Measurements from ENCODE around the gene GRK2. TPM values are rescaled to one million over a fixed set of nuclear protein-coding genes. Genes with fewer than 3 reads are reported as not detected.

GRK2 gene
- total RNA-seq, 2 donors from 2014 or later, result 394 to 432 TPM

GRCh38 chr11:67245046-67245445 lies 21.2 kb upstream of the GRK2 start:
- peak overlapping the region in 1 of 2 donors; percentile 45 for H3K27ac Mint-ChIP-seq
- DNase-seq (ENCODE audit: low spot score) (no peak), ATAC-seq (no peak)
- H3K27me3 Mint-ChIP-seq, result no peaks in the 10 kb centered on the region
- peaks cover 70% of the 10 kb centered on the region for H3K36me3 Mint-ChIP-seq
- peaks cover 60 to 78% of the 10 kb centered on the region in 2 donors for H3K4me1 Mint-ChIP-seq (ENCODE audit: low read depth in 2 of 2)
- no peaks in the 10 kb centered on the region for H3K9me3 Mint-ChIP-seq
- H3K4me3 Mint-ChIP-seq, result no peak overlapping the region

DNA sequence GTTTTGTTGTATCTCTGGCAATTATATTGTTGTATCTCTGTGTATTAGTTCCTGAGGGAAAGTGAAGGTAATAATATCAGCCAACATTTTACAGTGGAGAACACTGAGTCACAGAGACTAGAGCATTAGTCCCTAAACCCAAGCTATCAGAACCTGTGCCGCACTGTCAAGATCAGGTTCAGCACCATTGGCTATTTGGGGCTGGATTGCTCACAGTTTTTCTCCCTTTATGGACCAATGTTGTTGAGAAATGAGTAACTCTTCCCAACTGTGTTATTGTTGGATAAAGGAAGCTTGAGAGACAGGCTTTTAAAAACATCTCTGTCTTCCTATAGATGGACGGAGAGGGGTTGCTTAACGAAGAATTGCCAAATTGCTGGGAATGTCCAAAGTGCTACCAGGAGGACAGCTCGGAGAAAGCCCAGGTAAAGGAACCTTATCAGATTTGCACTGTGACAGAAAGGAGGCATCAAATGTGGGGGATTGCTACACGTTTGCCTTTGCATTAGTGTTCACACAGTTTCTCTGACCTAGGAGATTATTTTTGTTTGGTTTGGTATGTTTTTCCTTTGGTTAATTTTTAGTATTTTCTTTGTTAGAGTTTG lies 18.2 kb upstream of the GRK2 start:
- Mint-ChIP-seq H3K27ac (peak overlapping the region in 1 of 2 donors; percentile 47), H3K36me3 (peaks cover 54% of the 10 kb centered on the region)

GRCh38 chr11:67248653-67249052 lies 17.6 kb upstream of the GRK2 start:
- no peaks in the 10 kb centered on the region for H3K9me3 Mint-ChIP-seq
- H3K4me1 Mint-ChIP-seq (ENCODE audit: low read depth in 2 of 2), result peaks cover 62 to 74% of the 10 kb centered on the region in 2 donors
- no peaks in the 10 kb centered on the region for H3K27me3 Mint-ChIP-seq
- ATAC-seq (no peak), DNase-seq (ENCODE audit: low spot score) (no peak)
- peak overlapping the region; percentile 47 to 60 for H3K27ac Mint-ChIP-seq
- H3K36me3 Mint-ChIP-seq, result peaks cover 56% of the 10 kb centered on the region
- no peak overlapping the region for H3K4me3 Mint-ChIP-seq

More for the DNA sequence above, 18.2 kb upstream of the GRK2 start:
- Mint-ChIP-seq H3K27me3 (no peaks in the 10 kb centered on the region), H3K9me3 (no peaks in the 10 kb centered on the region), H3K4me3 (no peak overlapping the region), H3K4me1 (ENCODE audit: low read depth in 2 of 2) (peaks cover 61 to 74% of the 10 kb centered on the region in 2 donors)
- ATAC-seq, result no peak
- no peak for DNase-seq (ENCODE audit: low spot score)

- H3K36me3 Mint-ChIP-seq, result peaks cover 55% of the 10 kb centered on the region
- H3K27ac Mint-ChIP-seq, result peak overlapping the region; percentile 44 to 75
- peaks cover 65 to 72% of the 10 kb centered on the region in 2 donors for H3K4me1 Mint-ChIP-seq (ENCODE audit: low read depth in 2 of 2)
- H3K4me3 Mint-ChIP-seq, result no peak overlapping the region
- no peaks in the 10 kb centered on the region for H3K9me3 Mint-ChIP-seq
- DNase-seq (ENCODE audit: low spot score), result no peak
- no peaks in the 10 kb centered on the region for H3K27me3 Mint-ChIP-seq
- no peak for ATAC-seq
Observed at GRCh38 chr11:67250059-67251043, 15.9 kb upstream of the GRK2 start.

DNA sequence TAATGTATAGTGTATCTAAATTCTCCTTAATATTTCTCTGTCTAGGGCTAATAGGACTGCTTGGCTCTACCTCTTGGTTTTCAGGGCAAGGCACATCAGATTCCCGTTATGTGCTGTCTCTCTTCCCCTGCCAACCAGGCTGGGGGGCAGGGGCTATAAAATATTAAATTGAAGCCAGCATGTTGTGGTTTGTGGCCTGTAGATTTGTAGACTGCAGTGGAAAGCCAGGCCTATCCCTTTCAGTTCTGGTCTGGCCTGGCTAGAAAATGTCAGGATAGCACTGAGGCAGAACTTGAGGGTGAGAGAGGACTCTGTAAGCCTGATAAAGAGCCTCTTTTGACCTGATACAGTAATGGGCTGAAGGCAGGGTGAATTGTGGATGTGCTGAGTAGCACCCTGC lies 14.4 kb upstream of the GRK2 start:
- ATAC-seq (no peak), DNase-seq (ENCODE audit: low spot score) (no peak)
- no peak overlapping the region for H3K4me3 Mint-ChIP-seq
- no peaks in the 10 kb centered on the region for H3K27me3 Mint-ChIP-seq
- H3K36me3 Mint-ChIP-seq, result peaks cover 48% of the 10 kb centered on the region
- no peaks in the 10 kb centered on the region for H3K9me3 Mint-ChIP-seq
- peak overlapping the region; percentile 75 to 82 for H3K27ac Mint-ChIP-seq
- H3K4me1 Mint-ChIP-seq (ENCODE audit: low read depth in 2 of 2), result peaks cover 58 to 68% of the 10 kb centered on the region in 2 donors

DNA sequence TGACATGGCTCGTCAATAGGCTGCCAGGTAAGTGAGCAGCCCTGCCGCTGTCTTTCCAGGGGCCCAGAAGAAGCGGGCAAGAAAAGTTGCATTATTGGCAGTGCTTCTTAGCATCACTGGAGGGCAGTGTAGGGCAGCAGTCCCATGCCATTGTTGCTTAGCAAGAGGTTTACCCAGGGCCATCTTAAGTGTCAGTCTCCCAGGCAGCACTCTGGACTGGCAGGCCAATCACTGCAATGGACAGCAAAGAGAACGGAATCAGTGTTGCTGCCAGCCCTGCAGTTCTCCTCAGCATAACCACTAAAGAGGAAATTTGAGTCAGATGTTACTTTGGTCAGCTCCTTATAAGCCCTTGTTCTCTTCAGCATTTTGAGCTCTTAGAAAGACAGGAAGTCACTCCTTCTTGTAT lies 13.4 kb upstream of the GRK2 start:
- Mint-ChIP-seq H3K4me1 (ENCODE audit: low read depth in 2 of 2) (peaks cover 57 to 71% of the 10 kb centered on the region in 2 donors), H3K27me3 (no peaks in the 10 kb centered on the region), H3K36me3 (peaks cover 49% of the 10 kb centered on the region), H3K4me3 (peak overlapping the region; percentile 60), H3K9me3 (no peaks in the 10 kb centered on the region), H3K27ac (peak overlapping the region; percentile 75 to 82)
- ATAC-seq (peak; percentile 94 to 96), DNase-seq (ENCODE audit: low spot score) (peak; percentile 79)

- ATAC-seq (peak; percentile 63 to 69), DNase-seq (ENCODE audit: low spot score) (no peak)
- peaks cover 37% of the 10 kb centered on the region for H3K36me3 Mint-ChIP-seq
- peaks cover 52 to 69% of the 10 kb centered on the region in 2 donors for H3K4me1 Mint-ChIP-seq (ENCODE audit: low read depth in 2 of 2)
- H3K4me3 Mint-ChIP-seq, result peak overlapping the region; percentile 60
- peak overlapping the region; percentile 75 to 82 for H3K27ac Mint-ChIP-seq
- no peaks in the 10 kb centered on the region for H3K9me3 Mint-ChIP-seq
- no peaks in the 10 kb centered on the region for H3K27me3 Mint-ChIP-seq
Observed at GRCh38 chr11:67253872-67254624, 12.2 kb upstream of the GRK2 start.

GRCh38 chr11:67254798-67255197 lies 11.5 kb upstream of the GRK2 start:
- Mint-ChIP-seq H3K36me3 (peaks cover 29% of the 10 kb centered on the region), H3K4me1 (ENCODE audit: low read depth in 2 of 2) (peaks cover 49 to 67% of the 10 kb centered on the region in 2 donors), H3K27me3 (no peaks in the 10 kb centered on the region), H3K27ac (peak overlapping the region; percentile 75 to 82), H3K9me3 (no peaks in the 10 kb centered on the region), H3K4me3 (peak overlapping the region; percentile 60)
- DNase-seq (ENCODE audit: low spot score) (no peak), ATAC-seq (no peak)

DNA sequence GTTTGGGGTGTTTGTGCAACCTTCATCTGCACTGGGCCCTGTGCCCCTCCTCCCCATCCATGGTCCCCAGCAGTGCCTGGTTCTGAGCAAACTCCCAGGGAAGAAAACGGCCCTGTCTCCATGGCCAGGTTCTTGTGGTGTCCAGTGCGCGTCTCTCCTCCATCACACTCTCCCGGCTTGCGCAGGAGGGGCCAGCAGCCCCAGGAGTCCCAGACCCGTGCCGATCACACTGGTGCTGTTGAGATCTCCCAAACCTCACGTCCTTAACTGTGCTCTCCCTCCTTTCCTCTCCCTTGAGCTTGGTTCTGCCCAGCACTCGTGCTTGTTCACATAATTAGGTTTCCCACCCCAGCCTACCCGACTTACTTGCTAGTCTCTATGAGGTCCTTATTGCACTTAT lies 10.9 kb upstream of the GRK2 start:
- Mint-ChIP-seq H3K4me3 (no peak overlapping the region), H3K27ac (peak overlapping the region; percentile 75 to 82), H3K4me1 (ENCODE audit: low read depth in 2 of 2) (peaks cover 47 to 66% of the 10 kb centered on the region in 2 donors), H3K36me3 (peaks cover 29% of the 10 kb centered on the region), H3K9me3 (no peaks in the 10 kb centered on the region), H3K27me3 (no peaks in the 10 kb centered on the region)
- no peak for ATAC-seq
- no peak for DNase-seq (ENCODE audit: low spot score)

DNA sequence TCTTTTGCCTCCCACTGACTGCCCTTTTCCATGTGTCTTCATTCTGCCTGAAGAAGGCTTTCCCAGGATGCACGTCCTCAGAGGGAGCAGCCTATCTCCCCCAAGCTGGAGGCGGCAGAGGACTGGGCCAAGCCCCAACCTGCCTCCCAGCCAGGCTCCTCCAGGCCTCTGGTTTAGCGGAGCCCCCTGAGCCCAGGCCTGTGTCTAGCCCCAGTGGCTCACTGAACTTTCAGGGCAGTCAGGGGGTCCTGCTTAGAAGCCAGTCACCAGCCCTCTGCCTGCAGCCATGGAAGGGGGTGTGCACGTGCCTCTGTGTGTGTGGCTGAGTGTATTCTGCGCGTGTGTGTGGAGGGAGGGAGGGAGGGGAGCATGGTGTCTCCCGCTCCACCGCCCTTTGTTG lies 10.4 kb upstream of the GRK2 start:
- Mint-ChIP-seq H3K36me3 (peaks cover 29% of the 10 kb centered on the region), H3K4me3 (no peak overlapping the region), H3K4me1 (ENCODE audit: low read depth in 2 of 2) (peaks cover 42 to 64% of the 10 kb centered on the region in 2 donors), H3K27me3 (no peaks in the 10 kb centered on the region), H3K27ac (peak overlapping the region; percentile 31 to 82), H3K9me3 (no peaks in the 10 kb centered on the region)
- DNase-seq (ENCODE audit: low spot score), result no peak
- ATAC-seq, result no peak

GRCh38 chr11:67256477-67257135 lies 9.7 kb upstream of the GRK2 start:
- Mint-ChIP-seq H3K36me3 (peaks cover 29% of the 10 kb centered on the region), H3K4me1 (ENCODE audit: low read depth in 2 of 2) (peaks cover 39 to 66% of the 10 kb centered on the region in 2 donors)

DNA sequence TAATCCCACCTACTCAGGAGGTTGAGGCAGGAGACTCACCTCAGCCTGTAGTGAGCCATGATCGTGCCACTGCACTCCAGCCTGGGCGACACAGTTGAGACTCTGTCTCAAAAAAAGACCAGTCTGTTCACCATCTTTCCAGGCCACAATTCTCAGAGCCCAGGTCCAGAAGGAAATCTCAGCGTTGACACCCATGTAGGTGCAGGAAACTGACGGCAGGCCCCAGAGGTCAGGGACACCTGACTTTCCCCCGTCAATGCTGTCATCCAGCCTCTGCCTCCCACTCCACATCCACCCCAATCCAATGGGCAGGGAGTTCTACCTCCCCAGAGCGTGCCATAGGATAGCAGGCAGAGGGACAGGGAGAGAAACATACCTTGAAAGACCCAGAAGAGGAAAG lies 5.9 kb upstream of the GRK2 start:
- H3K36me3 Mint-ChIP-seq, result peaks cover 4% of the 10 kb centered on the region
- peak overlapping the region in 1 of 2 donors; percentile 58 for H3K27ac Mint-ChIP-seq
- ATAC-seq (no peak), DNase-seq (ENCODE audit: low spot score) (no peak)
- H3K9me3 Mint-ChIP-seq, result no peaks in the 10 kb centered on the region
- H3K27me3 Mint-ChIP-seq, result no peaks in the 10 kb centered on the region
- H3K4me1 Mint-ChIP-seq (ENCODE audit: low read depth in 2 of 2), result peaks cover 40 to 60% of the 10 kb centered on the region in 2 donors
- no peak overlapping the region for H3K4me3 Mint-ChIP-seq

More at GRCh38 chr11:67256477-67257135, 9.7 kb upstream of the GRK2 start:
- DNase-seq (ENCODE audit: low spot score) (no peak), ATAC-seq (no peak)
- peak overlapping the region; percentile 12 to 68 for H3K27ac Mint-ChIP-seq
- H3K9me3 Mint-ChIP-seq, result no peaks in the 10 kb centered on the region
- no peaks in the 10 kb centered on the region for H3K27me3 Mint-ChIP-seq
- no peak overlapping the region for H3K4me3 Mint-ChIP-seq
